ENCODE measurements around the gene CRABP2. TPM values are rescaled to one million over a fixed set of nuclear protein-coding genes. Genes with fewer than 3 reads are reported as not detected.

CRABP2 gene
- 6.6 to 12.8 TPM (median 9.2 TPM) in 5 replicates for total RNA-seq (2022; extraction: Qiagen RNA extraction)

DNA sequence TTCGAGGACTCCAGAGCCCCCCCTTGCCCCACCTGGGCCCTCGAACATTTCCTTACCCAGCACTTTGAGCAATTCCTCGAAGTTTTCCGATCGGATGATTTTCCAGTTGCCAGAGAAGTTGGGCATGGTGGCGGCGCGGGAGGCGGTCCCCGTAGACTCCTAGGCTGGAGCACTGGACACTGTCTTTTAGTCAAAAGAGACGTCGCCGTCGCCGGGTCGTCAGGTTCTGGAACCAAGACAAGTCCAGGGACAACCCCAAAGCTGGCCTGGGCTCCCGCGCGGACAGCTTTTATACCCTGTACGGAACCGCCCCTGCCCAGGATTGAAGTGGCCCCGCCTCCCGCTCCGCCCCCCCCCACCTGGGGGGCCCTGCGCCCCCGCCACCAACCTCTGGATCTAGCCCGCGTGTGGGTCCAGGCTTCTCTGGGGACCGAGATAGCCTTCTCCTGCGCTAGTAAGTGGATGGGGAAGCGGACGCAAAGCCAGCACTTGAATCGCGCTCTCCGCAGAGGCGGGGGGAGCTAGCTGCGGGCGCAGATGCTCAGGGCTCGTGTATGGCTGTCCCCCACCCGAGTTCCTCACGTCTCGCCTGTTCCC, at the start of gene CRABP2:
CRABP2 (minus strand) TSS at position 263 of the 597 bp plus-strand sequence; CDS start at position 126, 137 bp downstream.

DNA sequence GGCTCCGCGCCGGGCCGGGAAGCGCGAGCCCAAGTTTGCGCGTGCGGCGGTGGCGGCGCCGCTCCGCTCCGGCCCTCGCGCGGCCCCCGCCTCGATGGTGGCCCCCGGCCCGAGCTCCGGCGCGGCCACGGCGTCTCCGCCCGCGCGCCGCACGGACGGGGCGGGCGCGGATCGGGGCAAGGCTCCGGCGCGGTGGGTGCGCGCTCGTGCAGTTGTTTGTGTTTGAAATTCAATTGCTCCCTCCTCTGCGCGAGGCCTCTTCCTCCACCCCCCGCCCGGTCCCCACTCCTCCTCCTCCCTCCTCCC, 46.0 kb upstream of the CRABP2 start, which contains the start of gene HDGF:
HDGF (minus strand) TSS at position 225 of the 306 bp plus-strand sequence. CDS start 246 bp downstream, outside the sequence.

GRCh38 chr1:156740741-156741480, 35.5 kb upstream of the CRABP2 start, which contains the start of gene MRPL24:
TSS of gene MRPL24 (minus strand) at chr1:156741088. CDS start at chr1:156738704, 2,384 bp downstream.

GRCh38 chr1:156728599-156729462, 23.4 kb upstream of the CRABP2 start, which contains the start of gene ISG20L2:
TSS of gene ISG20L2 (minus strand) at chr1:156728766. CDS start at chr1:156727652, 1,114 bp downstream.

DNA sequence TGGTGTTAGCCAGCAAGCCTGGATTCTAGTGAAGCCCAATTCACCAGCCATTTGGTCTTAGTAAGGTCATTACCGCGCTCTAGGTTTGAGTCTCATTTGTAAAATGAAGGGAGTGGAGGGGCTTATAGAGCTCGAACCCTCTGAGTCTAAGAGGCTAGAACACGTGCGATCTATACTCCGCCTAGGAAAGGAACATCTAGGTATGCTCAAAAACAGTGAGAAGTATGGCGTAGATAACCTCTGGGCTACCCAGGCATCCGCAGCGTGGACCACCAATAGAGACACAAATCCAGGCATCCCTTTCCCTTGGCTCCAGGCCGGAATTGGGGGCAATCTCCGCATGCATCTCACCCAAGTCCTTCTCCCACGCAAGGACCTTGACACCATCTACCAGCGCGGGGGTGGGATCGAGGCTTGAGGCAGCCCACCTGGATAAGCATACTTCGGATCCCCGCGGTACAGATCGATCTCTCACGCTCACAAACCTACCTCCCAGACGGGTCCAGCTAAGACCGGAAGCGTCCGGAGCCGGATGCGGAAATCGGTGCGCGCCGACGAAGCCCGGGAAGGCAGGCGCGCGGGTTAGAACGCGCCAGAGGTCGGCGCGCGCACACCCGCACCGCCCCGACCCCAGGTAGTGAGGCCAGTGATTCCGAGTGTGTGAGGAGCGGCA, 22.7 kb upstream of the CRABP2 start, which contains the start of gene METTL25B:
METTL25B (plus strand) TSS at position 544 of the 673 bp plus-strand sequence. CDS start 636 bp downstream, outside the sequence.

DNA sequence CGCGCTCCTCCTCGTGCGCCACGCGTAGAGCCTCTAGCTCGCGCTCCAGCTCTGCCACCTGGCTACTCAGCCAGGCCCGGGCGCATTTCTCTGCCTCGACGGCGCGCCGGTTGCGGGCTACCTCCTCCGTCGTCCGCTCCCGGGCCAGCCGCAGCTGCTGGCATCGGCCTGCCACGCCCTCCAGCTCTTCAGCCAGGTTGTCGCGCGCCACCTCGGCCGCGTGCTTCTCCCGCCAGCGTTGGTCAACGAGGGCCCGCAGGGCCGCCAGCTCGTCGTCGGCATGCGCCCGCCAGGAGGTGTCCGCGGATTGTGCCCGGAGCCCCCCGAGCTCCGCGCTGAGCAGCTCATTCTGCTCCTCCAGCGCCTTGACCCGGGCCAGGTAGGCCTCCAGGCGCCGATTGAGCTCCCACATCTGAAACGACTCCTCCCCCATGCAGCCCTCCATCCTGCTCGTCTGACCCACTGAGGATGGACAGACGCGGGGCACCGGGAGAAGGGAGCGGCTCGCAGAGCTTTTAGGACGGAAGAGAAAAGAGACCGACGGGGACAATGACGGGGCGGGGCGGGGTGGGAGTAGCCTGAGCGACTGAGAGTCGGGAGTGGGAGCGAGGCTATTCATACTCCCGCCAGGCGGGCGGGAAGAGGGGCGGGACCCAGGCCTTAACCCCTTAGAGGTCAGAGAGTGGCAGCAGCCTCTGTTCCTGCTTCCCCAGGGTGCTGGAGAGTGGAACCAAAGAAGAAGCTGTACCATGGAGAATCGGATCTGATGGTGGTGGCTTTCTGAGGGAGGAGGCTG, 28.4 kb downstream of the CRABP2 start, which contains the start of gene NES:
NES (minus strand) TSS at position 588 of the 796 bp plus-strand sequence; CDS start at position 445, 143 bp downstream.

Other genes with a start within 250 kb of the CRABP2 start
- 20.7 to 34.8 TPM (median 28.4 TPM) in 5 replicates for gene MEF2D, start 204.8 kb downstream of the CRABP2 start, total RNA-seq (2022; extraction: Qiagen RNA extraction)
- gene IQGAP3, start 133.0 kb downstream of the CRABP2 start, total RNA-seq (2022; extraction: Qiagen RNA extraction) = 12.6 to 20.8 TPM (median 17.0 TPM) in 5 replicates
- not detected in 5 replicates for gene TTC24, start 125.9 kb downstream of the CRABP2 start, total RNA-seq (2022; extraction: Qiagen RNA extraction)
- gene NAXE, start 113.8 kb downstream of the CRABP2 start, total RNA-seq (2022; extraction: Qiagen RNA extraction) = 150 to 167 TPM (median 166 TPM) in 5 replicates
- 57.4 to 85.5 TPM (median 62.9 TPM) in 5 replicates for gene GPATCH4, start 104.1 kb downstream of the CRABP2 start, total RNA-seq (2022; extraction: Qiagen RNA extraction)
- gene HAPLN2, start 86.2 kb downstream of the CRABP2 start, total RNA-seq (2022; extraction: Qiagen RNA extraction) = 0.17 to 0.18 TPM in 2 of 5 replicates, not detected in the others
- 0.12 TPM in 1 of 5 replicates, not detected in the others for gene BCAN, start 63.5 kb downstream of the CRABP2 start, total RNA-seq (2022; extraction: Qiagen RNA extraction)
- gene NES, start 28.2 kb downstream of the CRABP2 start, total RNA-seq (2022; extraction: Qiagen RNA extraction) = 0.98 to 1.4 TPM (median 1.2 TPM) in 5 replicates
- gene METTL25B, start 22.9 kb upstream of the CRABP2 start, total RNA-seq (2022; extraction: Qiagen RNA extraction) = 16.9 to 25.5 TPM (median 23.9 TPM) in 5 replicates
- gene ISG20L2, start 23.2 kb upstream of the CRABP2 start, total RNA-seq (2022; extraction: Qiagen RNA extraction) = 39.5 to 50.4 TPM (median 42.7 TPM) in 5 replicates
- 180 to 214 TPM (median 184 TPM) in 5 replicates for gene MRPL24, start 35.5 kb upstream of the CRABP2 start, total RNA-seq (2022; extraction: Qiagen RNA extraction)
- gene HDGF, start 46.1 kb upstream of the CRABP2 start, total RNA-seq (2022; extraction: Qiagen RNA extraction) = 429 to 447 TPM (median 435 TPM) in 5 replicates
- 67.3 to 76.8 TPM (median 72.9 TPM) in 5 replicates for gene PRCC, start 62.0 kb upstream of the CRABP2 start, total RNA-seq (2022; extraction: Qiagen RNA extraction)
- gene SH2D2A, start 111.3 kb upstream of the CRABP2 start, total RNA-seq (2022; extraction: Qiagen RNA extraction) = 2.4 to 4.2 TPM (median 3.4 TPM) in 5 replicates
- not detected in 5 replicates for gene INSRR, start 153.5 kb upstream of the CRABP2 start, total RNA-seq (2022; extraction: Qiagen RNA extraction)
- gene NTRK1, start 155.3 kb upstream of the CRABP2 start, total RNA-seq (2022; extraction: Qiagen RNA extraction) = 0.08 to 0.18 TPM (median 0.13 TPM) in 3 of 5 replicates, not detected in the others
- 6.3 to 8.1 TPM (median 7.2 TPM) in 5 replicates for gene PEAR1, start 188.1 kb upstream of the CRABP2 start, total RNA-seq (2022; extraction: Qiagen RNA extraction)
- 0.14 to 0.33 TPM (median 0.18 TPM) in 4 of 5 replicates, not detected in the other for gene LRRC71, start 215.0 kb upstream of the CRABP2 start, total RNA-seq (2022; extraction: Qiagen RNA extraction)